Measurements from ENCODE around the gene CES4A.

- no peak for TF ChIP-seq CTCF (IDR thresholded peaks at IDR 0.05)
- TF ChIP-seq POLR2A (IDR thresholded peaks at IDR 0.05), result no peak
Observed at GRCh38 chr16:66973716-66974115, 14.7 kb upstream of the CES4A start.
